Fibroblast of villous mesenchyme (primary cell): ENCODE results near the gene NUMA1. TPM values are rescaled to one million over a fixed set of nuclear protein-coding genes. Genes with fewer than 3 reads are reported as not detected.

Experiments used
- DNase-seq: peaks from one replicate; pipeline ENCODE4 v3.0.0-alpha.2; 2010; ENCODE audit warnings: low read depth
- H3K4me3 ChIP-seq: 2 replicates; pipeline ENCODE4 v1.5.1; 2011; ENCODE audit warnings: low read depth, mild to moderate bottlenecking, low read length
- total RNA-seq: library from RNA; depleted of rRNA; stranded (reverse); fragments of >200 nt; gene quantifications from 2 replicates; pipeline ENCODE4 v1.2.3, GENCODE V29; 2012
- TF ChIP-seq, protein P1 (sequence below): IDR thresholded peaks from 2 replicates; pipeline ENCODE4 v1.5.1; 2012; ENCODE audit warnings: low read depth, mild to moderate bottlenecking, low read length; ENCODE audit not compliant: insufficient read depth

NUMA1 gene
- total RNA-seq, 1 donor: 169 TPM

DNA sequence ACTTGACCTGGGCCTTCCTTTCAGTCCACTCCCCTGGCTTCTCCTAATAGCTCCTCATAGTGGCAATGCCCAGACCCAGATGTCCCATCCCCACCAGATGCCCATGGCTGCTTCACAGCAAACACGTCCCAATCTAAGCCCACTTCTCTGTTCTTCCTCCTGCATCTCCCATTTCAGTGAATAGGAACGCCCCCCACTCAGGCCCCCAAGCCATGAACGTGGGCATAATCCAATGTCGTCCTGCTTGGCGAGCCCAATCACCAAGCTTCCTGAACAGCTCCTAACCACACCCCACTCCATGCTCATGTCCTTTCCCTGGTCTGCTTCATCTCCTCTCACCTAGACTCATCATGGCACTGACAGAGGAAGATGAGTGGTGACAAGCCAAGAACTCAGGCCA, 72.8 kb downstream of the NUMA1 start:
- TF ChIP-seq, protein P1, sequence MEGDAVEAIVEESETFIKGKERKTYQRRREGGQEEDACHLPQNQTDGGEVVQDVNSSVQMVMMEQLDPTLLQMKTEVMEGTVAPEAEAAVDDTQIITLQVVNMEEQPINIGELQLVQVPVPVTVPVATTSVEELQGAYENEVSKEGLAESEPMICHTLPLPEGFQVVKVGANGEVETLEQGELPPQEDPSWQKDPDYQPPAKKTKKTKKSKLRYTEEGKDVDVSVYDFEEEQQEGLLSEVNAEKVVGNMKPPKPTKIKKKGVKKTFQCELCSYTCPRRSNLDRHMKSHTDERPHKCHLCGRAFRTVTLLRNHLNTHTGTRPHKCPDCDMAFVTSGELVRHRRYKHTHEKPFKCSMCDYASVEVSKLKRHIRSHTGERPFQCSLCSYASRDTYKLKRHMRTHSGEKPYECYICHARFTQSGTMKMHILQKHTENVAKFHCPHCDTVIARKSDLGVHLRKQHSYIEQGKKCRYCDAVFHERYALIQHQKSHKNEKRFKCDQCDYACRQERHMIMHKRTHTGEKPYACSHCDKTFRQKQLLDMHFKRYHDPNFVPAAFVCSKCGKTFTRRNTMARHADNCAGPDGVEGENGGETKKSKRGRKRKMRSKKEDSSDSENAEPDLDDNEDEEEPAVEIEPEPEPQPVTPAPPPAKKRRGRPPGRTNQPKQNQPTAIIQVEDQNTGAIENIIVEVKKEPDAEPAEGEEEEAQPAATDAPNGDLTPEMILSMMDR: no peak
- no peak overlapping the region for H3K4me3 ChIP-seq
- DNase-seq: no peak

DNA sequence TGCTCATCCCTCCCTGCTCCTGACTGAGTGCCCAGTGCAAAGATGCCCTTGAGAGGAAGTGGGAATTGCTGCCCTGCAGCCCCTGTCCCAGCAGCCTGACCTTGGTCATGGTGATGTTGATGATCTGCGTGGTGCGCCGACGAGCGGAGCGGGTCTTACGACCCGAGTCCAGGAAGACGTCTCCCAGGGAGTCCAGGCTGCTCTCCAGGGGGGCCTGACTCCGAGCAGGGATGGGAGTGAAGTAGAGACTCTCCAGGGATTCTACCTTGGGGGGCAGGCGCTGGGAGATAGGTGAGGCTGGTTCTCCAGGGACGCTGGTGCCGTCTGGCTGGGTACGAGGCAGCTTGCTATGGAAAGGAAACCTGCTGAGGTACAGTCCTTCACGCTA, 73.3 kb downstream of the NUMA1 start:
- H3K4me3 ChIP-seq: no peak overlapping the region
- DNase-seq: no peak
- TF ChIP-seq, protein P1: no peak

DNA sequence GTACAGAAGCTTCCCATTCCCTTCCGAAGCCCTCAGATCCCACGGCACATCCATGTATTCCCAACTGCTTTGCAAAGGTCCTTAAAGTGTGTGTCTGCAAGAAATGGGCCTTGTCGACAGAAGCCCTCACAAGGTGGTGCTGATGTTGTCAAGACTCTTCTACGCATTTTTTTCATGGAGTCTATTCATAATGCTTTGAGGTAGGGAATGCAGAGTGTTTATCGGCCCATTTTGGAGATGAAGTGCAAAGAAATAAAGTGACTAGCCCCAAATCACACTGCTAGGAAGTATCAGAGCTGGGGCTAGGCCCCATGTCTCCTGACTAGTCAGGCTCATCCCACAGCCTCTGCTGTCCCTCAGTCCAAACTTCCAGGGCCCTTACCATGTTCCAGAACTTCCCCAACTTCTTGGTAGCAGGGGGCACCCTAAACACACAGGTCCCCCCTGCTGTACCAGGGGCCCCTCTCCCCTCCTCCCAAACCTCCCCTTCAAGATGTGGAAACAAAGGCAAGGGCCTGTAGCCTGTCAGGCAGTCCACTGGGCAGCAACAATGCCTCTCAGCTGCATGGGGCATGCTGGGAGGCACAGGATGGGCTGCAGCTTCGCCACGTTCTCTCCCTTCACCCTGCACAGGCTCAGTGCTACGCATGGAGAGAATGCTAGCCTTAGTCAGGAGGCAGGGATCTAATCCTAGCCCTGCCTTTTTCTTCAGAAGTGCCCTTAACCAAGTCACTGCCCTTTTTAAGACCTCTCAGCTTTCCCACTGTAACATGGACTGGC, 73.8 kb downstream of the NUMA1 start:
- no peak for DNase-seq
- no peak overlapping the region for H3K4me3 ChIP-seq
- TF ChIP-seq, protein P1: no peak

DNA sequence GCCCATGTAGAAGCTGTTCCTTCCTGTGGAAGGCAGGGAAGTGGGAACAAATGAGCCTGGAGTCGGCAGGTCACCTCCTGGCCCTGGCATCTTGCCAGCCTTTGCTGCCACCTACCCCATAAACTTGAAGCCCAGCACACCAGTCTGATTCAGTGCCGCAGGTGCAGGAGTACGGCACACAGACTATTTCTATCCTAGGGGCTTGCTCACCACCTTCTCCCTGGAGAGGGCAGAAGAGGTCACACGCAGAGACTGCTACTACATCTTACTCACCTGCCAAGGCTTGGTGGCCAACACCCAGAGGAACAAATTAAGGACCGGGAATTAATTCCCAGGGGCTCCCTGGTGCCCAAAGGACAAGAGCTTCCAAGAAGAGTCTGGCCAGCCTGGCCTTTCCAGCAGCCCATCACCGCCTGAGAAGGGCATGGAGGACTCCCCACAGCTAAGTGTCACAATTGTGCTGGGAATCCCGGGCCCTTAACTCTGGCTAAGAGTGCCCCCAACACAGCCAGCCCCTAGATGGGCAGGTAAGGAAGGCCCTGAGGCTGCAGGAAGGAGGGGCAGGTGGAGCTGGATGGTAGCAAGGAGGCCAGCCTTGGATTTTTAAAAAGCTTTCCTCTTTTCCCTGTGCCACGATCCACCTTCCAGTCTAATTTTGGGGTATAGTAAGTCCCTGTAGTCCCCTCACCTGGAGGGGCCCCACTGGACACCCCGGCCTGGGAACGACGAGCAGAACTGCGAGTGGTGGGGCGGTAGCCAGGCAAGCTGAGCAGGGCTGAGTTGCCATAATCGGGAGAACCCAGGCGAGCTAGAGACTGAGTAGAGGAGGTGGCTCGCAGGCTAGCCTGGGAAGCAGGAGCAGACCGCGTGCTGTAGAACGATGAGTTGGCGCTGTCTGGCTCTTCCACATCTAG, 74.7 kb downstream of the NUMA1 start:
- no peak overlapping the region for H3K4me3 ChIP-seq
- TF ChIP-seq, protein P1: no peak
- no peak for DNase-seq

DNA sequence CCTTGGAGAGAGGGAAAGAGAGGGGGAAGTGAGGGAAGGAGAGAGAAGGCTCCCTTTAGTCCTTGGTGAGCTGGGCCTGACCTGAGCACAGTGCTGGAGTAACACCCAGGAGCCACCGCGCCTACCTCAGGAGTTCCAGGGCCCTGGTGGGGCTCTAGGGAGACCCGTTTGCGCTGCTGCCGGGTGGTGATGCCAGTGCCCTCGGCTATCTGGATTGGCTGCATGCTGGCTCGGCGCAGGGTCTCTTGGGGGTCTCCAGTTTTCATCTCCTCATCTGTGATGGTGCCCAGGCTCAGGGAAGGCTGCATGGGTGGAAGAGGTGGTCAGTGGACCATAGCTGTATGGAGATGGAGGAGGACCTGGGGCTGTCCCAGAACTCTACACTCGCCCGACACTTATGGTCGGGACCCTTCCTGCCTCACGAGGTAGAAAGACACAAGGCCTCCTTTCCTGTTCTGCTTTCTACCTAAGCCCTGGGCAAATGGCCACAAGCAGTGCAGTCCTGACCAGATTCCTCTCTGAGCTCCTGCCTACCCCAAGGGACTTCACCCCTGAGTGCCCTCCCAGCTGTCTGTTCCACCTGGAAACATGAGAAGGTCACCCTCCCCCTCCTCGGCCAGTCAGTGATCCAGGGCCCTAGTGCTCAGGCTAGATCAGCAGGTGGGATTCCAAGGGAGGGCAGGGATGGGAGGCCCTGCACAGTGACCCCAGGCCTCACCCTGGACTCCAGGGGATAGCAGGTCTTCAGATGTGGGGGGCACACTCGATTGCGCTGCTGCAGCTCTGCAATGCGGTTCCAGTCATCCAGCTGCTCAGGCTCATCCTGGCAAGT, 75.6 kb downstream of the NUMA1 start:
- TF ChIP-seq, protein P1: no peak
- H3K4me3 ChIP-seq: no peak overlapping the region
- DNase-seq: no peak

DNA sequence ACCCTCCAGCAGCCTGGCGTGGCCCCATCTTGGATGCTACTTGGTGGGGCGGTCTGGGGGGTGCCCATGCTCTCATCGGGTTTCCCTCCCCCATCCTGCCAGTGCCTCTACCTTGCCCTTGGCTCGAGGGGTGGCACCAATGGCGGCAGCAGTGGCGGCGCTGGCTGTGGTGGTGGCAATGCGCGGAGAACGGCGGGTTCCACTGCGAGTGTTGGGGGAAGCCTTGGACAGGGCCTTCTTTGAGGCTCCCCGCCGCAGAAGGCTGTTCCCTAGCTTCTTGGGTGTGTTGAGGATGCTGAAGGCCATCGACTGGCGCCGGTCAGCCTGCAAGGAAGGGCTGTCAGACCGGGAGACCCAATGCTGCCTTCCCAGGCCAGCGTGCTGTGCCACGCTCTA, 76.6 kb downstream of the NUMA1 start:
- TF ChIP-seq, protein P1: no peak
- no peak for DNase-seq

More for the DNA sequence above, 76.6 kb downstream of the NUMA1 start:
- H3K4me3 ChIP-seq: no peak overlapping the region
